Measurements from ENCODE around the gene USP17L15.
"Not testable (repeated sequence)": the region's sequence is repeated elsewhere in the genome, so short reads cannot be mapped to it uniquely, and the experiment has no call there.

USP17L15 gene

DNA sequence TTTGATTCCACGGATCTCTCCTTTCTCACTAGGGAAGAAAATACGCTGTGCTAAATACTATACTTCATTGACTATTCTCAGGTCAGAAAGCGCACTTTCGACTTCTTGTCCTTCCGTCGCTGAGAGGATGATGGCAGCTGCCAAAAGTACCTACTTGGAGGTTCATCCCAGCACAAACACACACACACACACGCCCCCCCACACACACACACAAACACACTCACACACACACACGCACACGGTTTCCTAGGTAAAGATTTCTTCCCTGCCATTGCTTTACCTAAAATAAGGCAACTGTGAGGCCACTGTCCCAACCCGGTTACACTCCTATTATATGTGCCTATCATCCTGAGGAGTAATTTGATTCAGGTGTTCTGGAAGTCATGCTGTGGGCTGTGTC, 37.5 kb downstream of the USP17L15 start:
- not testable (repeated sequence) for H3K4me3 ChIP-seq; H3K27ac ChIP-seq; H3K9me3 ChIP-seq (ENCODE audit: low read depth, low read length); H3K9ac ChIP-seq (ENCODE audit: insufficient read length); H3K36me3 ChIP-seq (ENCODE audit: insufficient read depth, low read length); DNase-seq (ENCODE audit: low read depth, low spot score)

Data from SK-N-MC (cell line).